HepG2 (cell line): ENCODE results near the gene MED15. TPM values are rescaled to one million over a fixed set of nuclear protein-coding genes. Genes with fewer than 3 reads are reported as not detected.

ENCODE experiments used
- CTCF ChIP-seq: sonication (generic); formaldehyde crosslinking; IDR thresholded peaks from 2 replicates; pipeline ENCODE4 v1.5.0; 2020; ENCODE audit warnings: mild to moderate bottlenecking, missing genetic modification reagents, moderate library complexity
- HNF4A ChIP-seq: sonication (generic); formaldehyde crosslinking; IDR thresholded peaks from 2 replicates; pipeline ENCODE4 v1.4.0; 2020; ENCODE audit warnings: missing genetic modification reagents
- MTERF4 ChIP-seq: sonication (generic); formaldehyde crosslinking; IDR thresholded peaks from 2 replicates; pipeline ENCODE4 v1.8.0; 2023; ENCODE audit warnings: mild to moderate bottlenecking, missing genetic modification reagents
- THAP8 ChIP-seq: sonication (generic); formaldehyde crosslinking; IDR thresholded peaks from 2 replicates; pipeline ENCODE4 v1.5.1; 2020; ENCODE audit warnings: missing genetic modification reagents, mild to moderate bottlenecking, borderline replicate concordance
- ZBTB46 ChIP-seq: sonication (generic); formaldehyde crosslinking; IDR thresholded peaks from 2 replicates; pipeline ENCODE4 v1.4.0; 2020; ENCODE audit warnings: mild to moderate bottlenecking, missing genetic modification reagents, borderline replicate concordance
- ZBTB7A ChIP-seq: sonication (generic); formaldehyde crosslinking; IDR thresholded peaks from 2 replicates; pipeline ENCODE4 v1.8.0; 2022; ENCODE audit warnings: mild to moderate bottlenecking, missing genetic modification reagents
- ZFP90 ChIP-seq: sonication (generic); formaldehyde crosslinking; IDR thresholded peaks from 2 replicates; pipeline ENCODE4 v1.8.0; 2022; ENCODE audit warnings: missing genetic modification reagents, mild to moderate bottlenecking, inconsistent platforms, borderline replicate concordance
- ZKSCAN1 ChIP-seq: fragments of 150-350 bp; IDR thresholded peaks from 2 replicates; pipeline ENCODE4 v1.6.1; 2014; ENCODE audit warnings: low read length
- ZNF407 ChIP-seq: sonication (generic); formaldehyde crosslinking; IDR thresholded peaks from one replicate; pipeline ENCODE4 v1.5.1; 2020; ENCODE audit warnings: mild to moderate bottlenecking, missing genetic modification reagents; ENCODE audit errors: not compliant biosample characterization
- ZNF770 ChIP-seq: sonication (generic); formaldehyde crosslinking; IDR thresholded peaks from 2 replicates; pipeline ENCODE4 v1.5.0; 2020; ENCODE audit warnings: mild to moderate bottlenecking, missing genetic modification reagents
- ZSCAN25 ChIP-seq: sonication (generic); formaldehyde crosslinking; IDR thresholded peaks from 2 replicates; pipeline ENCODE4 v1.8.0; 2022; ENCODE audit warnings: mild to moderate bottlenecking, missing genetic modification reagents
- polyA plus RNA-seq, 8 experiments: library from polyadenylated mRNA; depleted of rRNA in 3 of 8; stranded (reverse) in 7 of 8; unstranded in 1 of 8; fragments of >200 nt; fragmentation: Illumina TruSeq in 4 of 8; extraction: Trizol in 4 of 8; gene quantifications; 2 replicates each; pipeline versions ENCODE4 v1.2.1 to v1.2.3, GENCODE V29; 2011 to 2016; ENCODE audit warnings: low read depth in 4 of 8, missing spikeins in 1 of 8, mixed read lengths in 1 of 8; ENCODE audit not compliant: insufficient read depth in 1 of 8
- total RNA-seq, 5 experiments: library from RNA; depleted of rRNA; stranded (reverse); fragments of >200 nt; fragmentation: Illumina TruSeq; extraction: Trizol; gene quantifications; 2 replicates each; pipeline ENCODE4 v1.2.3, GENCODE V29; 2016; ENCODE audit warnings: low read depth in 1 of 5

Gene MED15
- total and polyA plus RNA-seq, 2 of the 13 experiments (the other 11 are each of a cell fraction or from before 2014, with no cell fraction given), result 14.3 to 27.0 TPM

GRCh38 chr22:20507253-20508066 lies at the start of gene MED15 (continued):
- TF ChIP-seq ZBTB46 (CRISPR knock-in tag) (0 out of 2 replicates have a peak, but pooled peaks have one; percentile 65), ZNF407 (CRISPR knock-in tag) (no peak), THAP8 (CRISPR knock-in tag) (no peak), CTCF (CRISPR knock-in tag) (peak; percentile 18; the same call in 1 of the 2 replicates), ZKSCAN1 (peak; percentile 79), ZFP90 (CRISPR knock-in tag) (peak; percentile 94; the same call in 1 of the 2 replicates), ZNF770 (CRISPR knock-in tag) (peak; percentile 45), MTERF4 (CRISPR knock-in tag) (no peak; the same call in 1 of the 2 replicates), ZSCAN25 (CRISPR knock-in tag) (no peak), ZBTB7A (peak; percentile 73; the same call in 1 of the 2 replicates), HNF4A (CRISPR knock-in tag) (peak; percentile 18; the same call in 1 of the 2 replicates)
